ENCODE results near the gene CHRNA9. TPM values are rescaled to one million over a fixed set of nuclear protein-coding genes. Genes with fewer than 3 reads are reported as not detected.
"Not testable (repeated sequence)": the region's sequence is repeated elsewhere in the genome, so short reads cannot be mapped to it uniquely, and the experiment has no call there.

CHRNA9 gene
- total RNA-seq, 1 experiment from 2014 or later, result not detected

DNA sequence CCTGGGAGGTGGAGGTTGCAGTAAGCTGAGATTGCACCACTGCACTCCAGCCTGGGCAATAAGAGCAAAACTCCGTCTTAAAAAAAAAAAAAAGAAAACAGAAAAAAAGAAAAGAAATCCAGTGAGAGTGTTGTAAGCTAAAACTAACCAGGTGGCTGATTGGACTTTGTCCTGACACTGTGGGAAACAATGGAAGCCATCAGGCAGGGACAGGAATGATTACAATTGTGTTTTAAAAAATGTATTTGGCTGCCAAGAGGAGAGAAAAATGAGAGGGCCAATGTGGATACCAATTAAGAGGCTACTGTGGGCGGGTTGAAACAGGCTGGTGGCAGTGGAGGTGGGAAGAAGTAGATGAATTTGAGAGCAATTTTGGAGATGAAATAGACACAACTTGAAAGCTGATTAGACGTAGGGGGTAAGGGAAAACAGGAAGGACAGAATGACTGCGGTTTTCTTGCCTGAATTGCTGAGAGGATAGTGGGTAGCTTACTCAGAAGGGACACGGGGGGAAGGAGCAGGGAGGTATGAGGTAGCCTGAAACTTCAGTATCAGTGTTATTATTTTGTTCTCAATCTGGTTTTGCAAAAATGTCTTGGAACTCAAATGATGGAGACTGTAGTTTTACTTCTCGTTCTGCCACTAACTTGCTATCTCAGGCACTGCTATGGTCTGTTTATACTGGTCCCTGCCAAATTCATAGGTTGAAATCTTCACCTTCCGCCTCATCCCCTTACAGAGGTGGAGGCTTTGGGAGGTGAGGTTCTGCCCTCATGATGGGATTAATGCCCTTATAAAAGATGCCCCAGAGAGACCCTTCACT, 45.6 kb upstream of the CHRNA9 start:
- Histone ChIP-seq H3K9me3 (no peaks in the 10 kb centered on the region), H3K4me1 (0 out of 2 replicates have a peak, but pooled peaks cover 6% of the 10 kb centered on the region), H3K27me3 (replicated peaks; ENCODE audit: control insufficient read depth, insufficient read depth, low read length) (no peaks in the 10 kb centered on the region), H3K36me3 (ENCODE audit: control insufficient read depth, insufficient read depth, low read length) (no peaks in the 10 kb centered on the region), H3K4me3 (ENCODE audit: low read depth, low read length) (no peak overlapping the region)
- Mint-ChIP-seq H3K36me3 (ENCODE audit: insufficient read depth, unreplicated experiment) (no peaks in the 10 kb centered on the region), H3K4me1 (ENCODE audit: low read depth, unreplicated experiment) (peaks cover 9% of the 10 kb centered on the region), H3K27ac (ENCODE audit: unreplicated experiment) (peak overlapping the region; percentile 26), H3K4me3 (ENCODE audit: unreplicated experiment) (no peak overlapping the region), H3K9me3 (ENCODE audit: unreplicated experiment) (peaks cover 9% of the 10 kb centered on the region), H3K27me3 (ENCODE audit: insufficient read depth, unreplicated experiment) (no peaks in the 10 kb centered on the region)
- ChIA-PET POLR2A (no interaction called here), CTCF (interaction anchor here (0.8 kb wide), 1 partner anchor 67 kb away, joined by 4 read pairs; no protein-coding TSS in a partner anchor)
- TF ChIP-seq, protein P1, sequence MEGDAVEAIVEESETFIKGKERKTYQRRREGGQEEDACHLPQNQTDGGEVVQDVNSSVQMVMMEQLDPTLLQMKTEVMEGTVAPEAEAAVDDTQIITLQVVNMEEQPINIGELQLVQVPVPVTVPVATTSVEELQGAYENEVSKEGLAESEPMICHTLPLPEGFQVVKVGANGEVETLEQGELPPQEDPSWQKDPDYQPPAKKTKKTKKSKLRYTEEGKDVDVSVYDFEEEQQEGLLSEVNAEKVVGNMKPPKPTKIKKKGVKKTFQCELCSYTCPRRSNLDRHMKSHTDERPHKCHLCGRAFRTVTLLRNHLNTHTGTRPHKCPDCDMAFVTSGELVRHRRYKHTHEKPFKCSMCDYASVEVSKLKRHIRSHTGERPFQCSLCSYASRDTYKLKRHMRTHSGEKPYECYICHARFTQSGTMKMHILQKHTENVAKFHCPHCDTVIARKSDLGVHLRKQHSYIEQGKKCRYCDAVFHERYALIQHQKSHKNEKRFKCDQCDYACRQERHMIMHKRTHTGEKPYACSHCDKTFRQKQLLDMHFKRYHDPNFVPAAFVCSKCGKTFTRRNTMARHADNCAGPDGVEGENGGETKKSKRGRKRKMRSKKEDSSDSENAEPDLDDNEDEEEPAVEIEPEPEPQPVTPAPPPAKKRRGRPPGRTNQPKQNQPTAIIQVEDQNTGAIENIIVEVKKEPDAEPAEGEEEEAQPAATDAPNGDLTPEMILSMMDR (IDR thresholded peaks at IDR 0.05; ENCODE audit: insufficient read depth in 1 of 2, low read depth in 1 of 2, low read length in 1 of 2, severe bottlenecking in 1 of 2, unreplicated experiment in 1 of 2), result no peak
- intact Hi-C loops (cut with micrococcal nuclease; ENCODE audit: unreplicated experiment), result no loop called here
- BruUV-seq (replicated peaks), result no TSS peak
- DNase-seq, result no peak

GRCh38 chr4:40290611-40291186, 44.4 kb upstream of the CHRNA9 start:
- H3K4me1 ChIP-seq; H3K9me3 ChIP-seq; H3K4me3 ChIP-seq (ENCODE audit: low read depth, low read length); H3K4me3 Mint-ChIP-seq (ENCODE audit: unreplicated experiment); CTCF ChIA-PET; H3K27ac Mint-ChIP-seq (ENCODE audit: unreplicated experiment); H3K36me3 Mint-ChIP-seq (ENCODE audit: insufficient read depth, unreplicated experiment); DNase-seq; H3K4me1 Mint-ChIP-seq (ENCODE audit: low read depth, unreplicated experiment); intact Hi-C loops (cut with micrococcal nuclease; ENCODE audit: unreplicated experiment); BruUV-seq (replicated peaks); H3K27me3 Mint-ChIP-seq (ENCODE audit: insufficient read depth, unreplicated experiment); H3K36me3 ChIP-seq (ENCODE audit: control insufficient read depth, insufficient read depth, low read length); H3K9me3 Mint-ChIP-seq (ENCODE audit: unreplicated experiment); H3K27me3 ChIP-seq (replicated peaks; ENCODE audit: control insufficient read depth, insufficient read depth, low read length); POLR2A ChIA-PET: not testable (repeated sequence)

DNA sequence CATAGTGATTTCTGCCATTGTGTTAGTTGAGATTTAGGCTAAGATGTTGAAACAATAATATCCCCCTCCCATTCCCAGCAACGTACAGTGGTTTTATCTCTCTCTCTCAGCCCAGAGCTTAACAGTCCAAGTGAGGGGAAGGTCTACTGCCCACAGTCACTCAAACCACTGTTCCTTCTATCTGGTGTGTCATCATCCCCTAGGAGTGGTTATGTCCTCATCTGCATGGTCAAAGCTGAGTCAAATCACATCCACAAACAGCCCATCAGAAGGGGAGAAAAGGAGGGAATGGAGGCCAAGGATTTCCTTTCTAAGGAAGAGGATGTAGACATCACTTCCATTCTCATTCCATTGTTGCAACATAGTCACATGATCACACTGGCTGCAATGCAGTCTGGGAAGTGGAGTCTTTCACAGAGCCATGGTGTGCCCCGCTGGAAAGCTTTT, 42.8 kb upstream of the CHRNA9 start:
- intact Hi-C loops (cut with micrococcal nuclease; ENCODE audit: unreplicated experiment), result no loop called here
- Mint-ChIP-seq H3K27ac (ENCODE audit: unreplicated experiment) (no peak overlapping the region), H3K4me3 (ENCODE audit: unreplicated experiment) (no peak overlapping the region), H3K9me3 (ENCODE audit: unreplicated experiment) (peaks cover 9% of the 10 kb centered on the region), H3K27me3 (ENCODE audit: insufficient read depth, unreplicated experiment) (no peaks in the 10 kb centered on the region), H3K36me3 (ENCODE audit: insufficient read depth, unreplicated experiment) (no peaks in the 10 kb centered on the region), H3K4me1 (ENCODE audit: low read depth, unreplicated experiment) (peaks cover 9% of the 10 kb centered on the region)
- Histone ChIP-seq H3K9me3 (no peaks in the 10 kb centered on the region), H3K27me3 (replicated peaks; ENCODE audit: control insufficient read depth, insufficient read depth, low read length) (no peaks in the 10 kb centered on the region), H3K4me1 (0 out of 2 replicates have a peak, but pooled peaks cover 6% of the 10 kb centered on the region), H3K36me3 (ENCODE audit: control insufficient read depth, insufficient read depth, low read length) (no peaks in the 10 kb centered on the region), H3K4me3 (ENCODE audit: low read depth, low read length) (no peak overlapping the region)
- ChIA-PET POLR2A (no interaction called here), CTCF (no interaction called here)
- no TSS peak for BruUV-seq (replicated peaks)
- TF ChIP-seq, protein P1 (IDR thresholded peaks at IDR 0.05; ENCODE audit: insufficient read depth in 1 of 2, low read depth in 1 of 2, low read length in 1 of 2, severe bottlenecking in 1 of 2, unreplicated experiment in 1 of 2), result no peak
- peak in 1 of 2 experiments; percentile 19 for DNase-seq

Data from Caco-2 (cell line).